Urinary bladder (tissue), 4 donors: Measurements from ENCODE around the gene IPMK. TPM values are rescaled to one million over a fixed set of nuclear protein-coding genes. Genes with fewer than 3 reads are reported as not detected.

Experiments used
- DNase-seq: peaks from one replicate; pipeline ENCODE4 v3.0.0-alpha.2; 2015; ENCODE audit errors: extremely low spot score
- H3K27ac ChIP-seq: one replicate; pipeline ENCODE4 v1.5.1; 2013; ENCODE audit warnings: low read depth, mild to moderate bottlenecking, moderate library complexity
- H3K36me3 ChIP-seq: one replicate; pipeline ENCODE4 v1.6.1; 2013; ENCODE audit warnings: mild to moderate bottlenecking, moderate library complexity; ENCODE audit not compliant: insufficient read depth
- H3K4me1 ChIP-seq: one replicate; pipeline ENCODE4 v1.6.1; 2013; ENCODE audit warnings: mild to moderate bottlenecking, moderate library complexity; ENCODE audit not compliant: insufficient read depth
- H3K4me3 ChIP-seq: one replicate; pipeline ENCODE4 v1.5.1; 2013; ENCODE audit warnings: low read depth, low read length
- WGBS: extraction: QIAGEN DNeasy Blood & Tissue Kit; methylation state at CpG from one replicate; pipeline ENCODE4 v1.1.7; 2013; 5-methylcytosine and 5-hydroxymethylcytosine counted together
- polyA plus RNA-seq: library from polyadenylated mRNA; stranded (reverse); fragments of 200-250 nt; gene quantifications from one replicate; pipeline ENCODE4 v1.2.3, GENCODE V29; 2013
- total RNA-seq: library from RNA; depleted of rRNA; stranded (reverse); fragments of >200 nt; gene quantifications from one replicate; pipeline ENCODE4 v1.2.3, GENCODE V29; 2014
- donor health status: healthy with polysubstance abuse.
- donor health status: healthy.

The IPMK gene
- total and polyA plus RNA-seq, 2 donors = 3.0 to 14.8 TPM

DNA sequence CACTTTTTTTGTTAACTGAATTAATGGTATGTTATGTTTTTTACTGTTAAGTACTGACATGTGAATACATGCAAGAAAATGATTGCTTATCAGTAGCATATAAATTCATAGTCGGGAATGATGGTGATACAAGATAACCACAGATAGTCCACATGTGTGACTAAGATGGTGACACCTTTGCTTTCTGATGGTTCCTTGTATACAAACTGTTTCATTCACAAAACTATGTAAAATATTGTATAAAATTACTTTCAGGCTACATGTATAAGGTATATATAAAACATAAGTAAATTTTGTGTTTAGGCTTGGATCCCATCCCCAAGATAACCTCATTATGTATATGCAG is 11.2 kb upstream of the IPMK start:
- no peaks in the 10 kb centered on the region for H3K4me1 ChIP-seq
- WGBS = 48% methylated on average over 1 of the region's 1 CpG
- no peaks in the 10 kb centered on the region for H3K36me3 ChIP-seq
- no peak overlapping the region for H3K4me3 ChIP-seq
- H3K27ac ChIP-seq = no peak overlapping the region
- DNase-seq = no peak

DNA sequence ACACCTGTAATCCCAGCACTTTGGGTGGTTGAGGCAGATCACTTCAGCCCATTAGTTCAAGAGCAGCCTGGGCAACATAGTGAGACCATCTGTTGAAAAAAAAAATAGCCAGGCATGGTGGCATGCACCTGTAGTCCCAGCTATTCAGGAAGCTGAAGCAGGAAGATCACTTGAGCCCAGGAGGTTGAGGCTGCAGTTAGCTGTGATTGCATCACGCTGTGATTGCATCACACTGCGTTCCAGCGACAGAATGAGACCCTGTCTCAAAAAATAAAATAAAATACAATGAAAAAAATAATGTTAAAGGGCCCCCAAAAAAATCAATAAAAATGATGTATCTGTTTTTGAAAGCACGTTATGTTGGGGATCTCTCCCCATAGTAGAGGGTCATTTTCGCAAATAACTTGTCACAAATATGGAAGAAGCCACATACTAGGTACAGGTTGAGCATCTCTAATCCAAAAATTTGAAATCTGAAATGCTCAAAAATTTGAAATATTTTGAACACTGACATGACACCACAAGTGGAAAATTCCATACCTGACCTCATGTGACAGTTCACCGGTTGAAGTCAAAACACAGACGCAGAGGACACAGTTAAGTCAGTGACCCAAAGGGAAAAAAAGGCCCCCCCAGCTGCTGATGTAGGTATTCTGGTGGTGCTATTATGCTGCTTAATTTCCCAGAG is 10.7 kb upstream of the IPMK start:
- DNase-seq = no peak
- Histone ChIP-seq H3K36me3 (no peaks in the 10 kb centered on the region), H3K4me1 (no peaks in the 10 kb centered on the region), H3K4me3 (no peak overlapping the region), H3K27ac (no peak overlapping the region)
- 94% methylated on average over 7 of the region's 7 CpGs for WGBS

DNA sequence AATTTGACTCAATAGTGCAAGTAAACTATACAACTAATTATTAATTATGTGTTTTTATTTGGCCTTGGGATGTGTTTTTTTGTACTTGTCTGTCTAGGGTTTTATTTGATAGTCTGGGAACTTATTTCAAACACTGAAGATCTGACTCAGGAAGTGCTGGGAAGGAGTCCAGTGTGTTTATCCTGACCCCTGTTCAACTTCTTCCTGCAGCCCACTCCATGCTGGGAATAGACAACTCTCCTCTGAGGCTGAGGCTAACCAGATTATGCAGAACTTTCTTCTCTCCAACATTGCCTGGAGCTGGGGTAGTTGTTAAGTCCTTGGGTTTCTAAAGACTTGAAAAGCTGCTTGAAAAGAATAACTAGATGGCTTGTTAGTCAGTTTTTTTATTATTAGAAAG is 8.2 kb upstream of the IPMK start:
- H3K27ac ChIP-seq = no peak overlapping the region
- H3K36me3 ChIP-seq = no peaks in the 10 kb centered on the region
- H3K4me1 ChIP-seq = peaks cover 1% of the 10 kb centered on the region
- no peak overlapping the region for H3K4me3 ChIP-seq
- DNase-seq = no peak

DNA sequence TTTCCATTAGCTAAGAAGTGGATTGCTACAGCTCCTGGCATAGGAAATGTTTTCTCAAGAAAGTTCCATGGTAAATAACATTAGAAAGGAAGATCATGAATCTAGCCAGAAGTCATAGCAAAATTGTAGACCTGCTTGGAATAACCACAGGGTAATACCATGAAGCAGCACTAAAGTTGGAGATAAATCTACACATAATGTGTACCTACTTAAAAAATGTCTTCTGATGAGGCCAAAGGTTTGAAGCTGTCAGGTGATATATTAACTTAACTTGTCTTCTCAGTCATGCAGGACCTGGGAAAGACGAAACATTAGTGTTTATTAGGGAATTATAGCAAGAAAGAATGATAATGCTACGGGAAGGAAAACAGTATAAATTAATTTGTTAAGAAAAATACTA is 7.6 kb upstream of the IPMK start:
- 89% methylated on average over 2 of the region's 2 CpGs for WGBS
- Histone ChIP-seq H3K36me3 (no peaks in the 10 kb centered on the region), H3K4me3 (no peak overlapping the region), H3K27ac (no peak overlapping the region), H3K4me1 (peaks cover 1% of the 10 kb centered on the region)
- no peak for DNase-seq

DNA sequence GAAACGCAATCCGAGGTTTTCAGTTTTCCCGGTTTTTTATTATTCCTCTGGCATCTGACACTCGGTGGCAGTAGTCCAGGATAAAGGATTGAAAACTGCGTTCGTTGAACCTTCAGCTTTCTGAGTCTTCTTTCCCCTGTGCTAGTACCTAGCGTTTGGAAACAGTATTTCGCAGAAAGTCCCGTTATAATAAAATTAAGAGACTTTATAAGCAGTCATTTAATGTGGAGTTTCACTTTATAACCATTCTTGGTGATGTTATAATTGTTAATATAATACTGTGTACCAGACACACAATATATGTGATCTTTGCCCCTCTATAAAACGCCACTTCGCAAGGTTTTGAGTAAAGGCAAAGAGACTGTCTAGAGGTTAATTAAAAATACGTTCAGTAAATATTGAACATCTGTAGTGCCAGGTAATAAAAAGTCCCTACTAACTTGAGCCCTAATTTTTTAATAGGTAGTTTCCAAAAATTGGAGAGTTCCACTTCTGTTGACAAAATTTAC is 2.1 kb upstream of the IPMK start:
- Histone ChIP-seq H3K27ac (peak overlapping the region; percentile 83), H3K4me1 (peaks cover 1% of the 10 kb centered on the region), H3K36me3 (no peaks in the 10 kb centered on the region), H3K4me3 (peak overlapping the region; percentile 42)
- WGBS = 15% methylated on average over 12 of the region's 12 CpGs
- DNase-seq = no peak

DNA sequence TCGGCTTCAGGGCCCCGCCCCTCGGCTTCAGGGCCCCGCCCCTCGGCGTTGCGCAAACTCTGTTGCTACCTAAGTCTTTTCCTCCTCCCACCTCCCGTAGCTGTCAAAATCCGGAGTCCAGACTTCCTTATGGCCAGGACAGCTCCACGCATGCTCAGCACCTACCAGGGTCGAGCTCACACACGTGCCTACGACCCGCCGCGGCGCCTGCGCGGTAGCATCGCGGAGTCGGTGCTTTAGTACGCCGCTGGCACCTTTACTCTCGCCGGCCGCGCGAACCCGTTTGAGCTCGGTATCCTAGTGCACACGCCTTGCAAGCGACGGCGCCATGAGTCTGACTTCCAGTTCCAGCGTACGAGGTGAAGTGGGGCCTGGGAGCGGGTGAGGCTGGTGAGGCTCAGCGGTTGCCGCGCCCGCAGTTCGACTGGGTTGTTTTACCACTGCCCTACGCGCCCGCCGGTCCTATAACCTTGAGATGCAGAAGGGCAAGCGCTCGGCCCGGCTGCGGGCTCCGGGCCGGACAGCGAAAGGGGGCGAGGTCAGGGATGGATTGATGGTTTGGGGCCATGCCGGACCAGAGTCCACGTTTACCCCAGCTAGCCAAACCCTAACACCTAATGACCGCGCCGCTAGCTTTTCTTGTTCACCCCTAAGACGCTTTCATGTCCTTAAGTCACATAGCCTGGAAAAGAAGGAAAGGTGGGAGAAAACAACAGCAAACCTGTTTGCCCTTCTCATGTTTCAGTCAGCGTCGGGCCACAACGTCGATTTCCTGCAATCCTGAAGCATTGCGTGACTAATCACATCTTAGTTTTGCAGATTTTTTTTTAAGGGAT is 1.5 kb upstream of the IPMK start, which contains the start of gene CISD1:
TSS of gene CISD1 (plus strand) at position 217 of the 836 bp plus-strand sequence. CDS start at position 329, 112 bp downstream.
- DNase-seq = peak; percentile 99
- WGBS = under 1% methylated on average over 66 of the region's 66 CpGs
- Histone ChIP-seq H3K4me3 (peak within 1 kb of the TSS; percentile 80), H3K36me3 (no peaks in the 10 kb centered on the region), H3K27ac (peak within 1 kb of the TSS; percentile 97), H3K4me1 (peaks cover 1% of the 10 kb centered on the region)

DNA sequence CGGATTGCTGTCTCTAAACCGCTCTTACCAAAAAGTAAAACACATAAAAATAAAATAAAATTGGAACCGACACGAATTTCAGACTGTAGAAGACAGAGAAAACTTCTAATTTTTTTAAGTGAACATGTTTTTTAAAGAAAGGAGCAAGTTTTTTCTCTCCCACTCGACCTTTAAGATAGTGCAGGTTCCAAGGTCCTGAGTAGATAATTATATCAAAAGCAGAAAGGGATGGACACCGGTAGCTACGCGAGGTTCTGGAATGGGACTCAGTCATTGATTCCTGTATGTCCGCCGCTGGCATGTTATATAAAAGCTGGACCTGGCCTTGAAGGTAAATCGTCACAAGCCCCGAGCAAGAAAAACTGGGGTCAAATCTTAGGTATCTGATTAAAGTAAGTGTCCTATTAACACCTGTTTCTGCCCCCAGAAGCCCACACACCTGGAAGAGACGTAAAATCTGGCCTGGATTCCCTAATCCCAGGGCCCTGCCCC is 806 bp upstream of the IPMK start:
- H3K36me3 ChIP-seq = no peaks in the 10 kb centered on the region
- whole genome bisulfite sequencing = under 1% methylated on average over 13 of the region's 13 CpGs
- peaks cover 1% of the 10 kb centered on the region for H3K4me1 ChIP-seq
- peak overlapping the region; percentile 80 for H3K4me3 ChIP-seq
- peak overlapping the region; percentile 97 for H3K27ac ChIP-seq
- DNase-seq = peak; percentile 36

DNA sequence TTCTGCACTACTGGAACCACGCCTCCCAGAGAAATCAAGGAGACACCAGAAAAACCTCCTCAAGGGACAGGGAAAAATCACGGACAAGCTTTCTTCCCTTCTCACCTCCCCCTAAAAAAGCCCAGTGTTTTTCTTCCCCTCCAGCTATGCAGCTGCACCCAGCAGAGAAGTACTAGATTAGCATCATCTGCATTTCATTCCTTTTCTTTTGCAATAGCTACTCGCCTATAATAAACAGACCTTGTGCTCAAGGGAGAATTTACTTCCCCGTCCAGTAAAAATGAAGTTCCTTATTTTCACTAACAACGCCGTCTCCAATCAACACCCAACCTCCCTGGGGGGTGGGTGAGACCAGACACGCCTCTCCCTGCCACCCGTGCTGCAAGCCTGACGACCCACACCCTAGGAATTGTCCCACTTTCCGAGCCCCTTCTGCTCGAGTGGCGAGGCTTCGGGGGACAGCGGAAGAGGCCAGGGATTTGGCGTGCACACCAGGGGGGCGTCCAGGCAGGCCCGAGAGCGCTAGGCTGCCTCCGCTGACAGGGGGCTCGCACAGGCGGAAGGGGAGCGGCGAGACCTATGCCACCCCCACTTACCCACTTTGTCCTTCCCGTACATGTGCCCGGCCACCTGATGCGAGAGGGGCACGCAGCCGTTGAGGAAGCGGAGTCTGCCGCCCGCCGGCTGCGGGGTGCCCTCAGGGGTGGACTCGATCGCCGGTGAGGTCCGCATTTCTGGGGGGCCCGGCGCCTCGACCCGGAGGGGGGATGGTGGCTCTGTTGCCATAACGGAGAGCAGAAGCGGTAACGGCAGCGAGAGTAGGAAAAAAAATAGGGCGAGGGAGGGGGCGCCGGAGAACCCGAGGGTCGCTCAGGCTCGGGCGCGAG is 625 bp downstream of the IPMK start:
- H3K27ac ChIP-seq = peak overlapping the region; percentile 97
- H3K4me3 ChIP-seq = peak overlapping the region; percentile 80
- DNase-seq = peak; percentile 31
- no peaks in the 10 kb centered on the region for H3K36me3 ChIP-seq
- H3K4me1 ChIP-seq = no peaks in the 10 kb centered on the region
- under 1% methylated on average over 53 of the region's 53 CpGs for whole genome bisulfite sequencing

DNA sequence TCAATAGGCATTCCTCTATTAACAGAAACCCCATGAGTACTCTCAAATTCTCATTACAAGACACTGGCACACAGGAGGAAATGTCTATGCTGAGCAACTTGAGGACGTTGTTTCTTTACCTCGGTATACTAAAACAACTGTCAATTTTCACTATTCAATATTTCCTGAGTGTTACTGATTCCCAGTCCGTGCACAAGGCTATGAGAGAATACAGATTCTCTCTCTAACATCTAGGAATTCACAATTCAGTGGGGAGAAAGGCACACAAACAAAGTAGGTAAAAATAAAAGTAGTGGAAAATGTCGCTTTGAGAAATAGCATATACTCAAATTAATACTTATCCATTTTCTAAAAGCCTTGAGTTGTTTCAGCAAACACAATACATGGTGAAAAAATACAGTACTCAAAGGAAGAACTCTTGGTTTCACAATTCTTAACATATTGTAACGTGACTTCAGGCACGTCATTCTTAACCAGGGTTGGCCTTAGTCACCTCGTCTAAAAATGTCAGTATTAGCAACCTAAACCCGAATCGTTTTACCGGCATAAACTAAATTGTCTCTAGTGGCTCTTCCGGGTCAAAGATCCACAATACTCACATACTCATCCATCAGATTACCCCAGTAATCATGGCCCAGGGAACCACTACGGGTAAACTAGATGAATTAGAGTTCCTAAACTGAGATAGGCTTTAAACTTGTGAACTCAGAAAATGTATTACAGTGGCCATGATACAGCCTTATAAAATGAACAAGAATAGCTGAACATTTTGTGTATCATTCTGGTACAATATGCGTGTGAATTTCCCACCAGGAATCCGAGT is 1.5 kb downstream of the IPMK start:
- H3K4me3 ChIP-seq = peak overlapping the region; percentile 80
- 10% methylated on average over 14 of the region's 14 CpGs for WGBS
- H3K36me3 ChIP-seq = no peaks in the 10 kb centered on the region
- DNase-seq = no peak
- H3K4me1 ChIP-seq = no peaks in the 10 kb centered on the region
- H3K27ac ChIP-seq = peak overlapping the region; percentile 90

DNA sequence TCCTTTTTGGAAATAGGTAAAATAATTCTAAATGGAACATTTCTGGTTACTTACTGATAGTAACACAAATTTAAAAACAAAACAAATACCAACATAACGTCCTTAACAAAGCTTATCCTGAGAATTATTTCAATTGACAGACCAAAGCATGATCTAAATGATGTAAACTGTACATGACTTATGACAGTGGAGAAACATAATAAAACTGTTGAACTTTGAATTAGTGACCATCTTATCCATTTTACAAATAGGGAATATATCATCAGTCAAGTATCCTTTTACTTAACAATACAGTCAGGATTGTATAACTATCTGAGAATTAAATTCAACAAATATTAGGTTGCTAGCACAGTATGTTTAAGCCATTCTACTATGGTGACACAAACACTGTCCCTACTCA is 2.4 kb downstream of the IPMK start:
- Histone ChIP-seq H3K27ac (no peak overlapping the region), H3K4me3 (no peak overlapping the region), H3K4me1 (no peaks in the 10 kb centered on the region), H3K36me3 (no peaks in the 10 kb centered on the region)
- no peak for DNase-seq
- 46% methylated on average over 1 of the region's 1 CpG for WGBS

DNA sequence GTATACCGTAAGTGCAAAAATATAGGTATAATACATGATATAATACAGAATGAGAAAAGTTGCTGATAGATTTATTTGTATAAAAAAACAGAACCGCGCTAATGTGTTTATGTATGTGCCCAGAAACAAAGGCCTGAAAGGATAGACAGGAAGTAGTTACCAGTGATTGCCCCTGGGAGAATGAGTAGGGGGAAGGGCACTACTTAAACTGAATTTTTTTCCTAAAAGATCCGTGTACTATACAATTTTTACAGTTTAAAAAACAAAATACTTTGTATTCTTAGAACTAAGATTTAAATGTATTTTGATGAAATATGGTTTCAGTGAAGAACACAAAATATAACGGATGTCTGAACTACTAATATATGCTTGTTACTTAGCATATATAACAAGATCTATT is 2.9 kb downstream of the IPMK start:
- WGBS = 63% methylated on average over 5 of the region's 5 CpGs
- DNase-seq = no peak
- Histone ChIP-seq H3K4me1 (no peaks in the 10 kb centered on the region), H3K36me3 (no peaks in the 10 kb centered on the region), H3K27ac (no peak overlapping the region), H3K4me3 (no peak overlapping the region)

DNA sequence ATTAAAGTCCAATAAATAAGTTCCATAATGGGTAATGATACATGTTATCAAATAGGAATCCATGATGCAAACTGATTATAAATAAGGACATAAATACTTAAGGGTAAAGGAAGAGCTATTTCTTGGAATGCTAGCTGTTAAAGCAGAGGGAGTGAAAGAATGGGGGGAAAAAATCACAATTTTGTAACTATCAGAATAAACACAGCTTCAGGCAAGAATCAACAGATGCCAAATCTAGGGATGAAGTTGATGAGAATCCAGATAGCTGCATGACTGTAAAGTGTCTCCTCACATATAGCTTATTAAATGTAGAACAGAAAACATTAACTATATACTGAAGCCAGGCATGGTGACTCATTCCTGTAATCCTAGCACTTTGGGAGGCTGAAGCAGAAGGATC is 4.9 kb downstream of the IPMK start:
- Histone ChIP-seq H3K27ac (no peak overlapping the region), H3K36me3 (no peaks in the 10 kb centered on the region), H3K4me3 (no peak overlapping the region), H3K4me1 (no peaks in the 10 kb centered on the region)
- DNase-seq = no peak

DNA sequence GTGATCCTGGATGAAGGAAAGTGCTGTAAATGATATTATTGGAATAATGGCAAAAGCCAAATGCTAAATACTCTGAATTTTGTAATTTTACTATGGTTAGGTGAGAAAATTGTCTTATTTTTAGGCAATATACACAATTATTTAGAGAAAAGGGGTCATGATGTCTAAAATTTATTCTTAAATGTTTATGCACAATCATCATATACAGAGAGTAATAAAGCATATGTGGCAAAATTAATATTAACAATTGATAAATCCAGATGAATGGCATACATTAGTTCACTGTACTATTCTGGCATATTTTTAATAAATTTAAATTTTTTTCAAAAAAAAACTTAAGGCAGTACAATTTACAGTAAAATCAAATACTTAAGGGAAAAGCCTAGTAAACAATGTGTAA is 7.4 kb downstream of the IPMK start:
- no peak for DNase-seq
- no peak overlapping the region for H3K27ac ChIP-seq
- H3K4me3 ChIP-seq = no peak overlapping the region
- no peaks in the 10 kb centered on the region for H3K4me1 ChIP-seq
- no peaks in the 10 kb centered on the region for H3K36me3 ChIP-seq
